Fibroblast of pulmonary artery (primary cell): ENCODE measurements around the gene FKBP3.

Experiments
- DNase-seq: peaks from one replicate; pipeline ENCODE4 v3.0.0-alpha.2; 2010; ENCODE audit warnings: low read depth
- H3K4me3 ChIP-seq: replicated peaks from 2 replicates; pipeline ENCODE4 v1.5.1; 2011; ENCODE audit warnings: low read depth, mild to moderate bottlenecking, control low read depth, low read length, moderate library complexity
- TF ChIP-seq, protein P1 (sequence below): IDR thresholded peaks from 2 replicates; pipeline ENCODE4 v1.5.1; 2011; ENCODE audit warnings: mild to moderate bottlenecking, control low read depth, low read length, inconsistent platforms; ENCODE audit errors: missing control alignments

The FKBP3 gene

DNA sequence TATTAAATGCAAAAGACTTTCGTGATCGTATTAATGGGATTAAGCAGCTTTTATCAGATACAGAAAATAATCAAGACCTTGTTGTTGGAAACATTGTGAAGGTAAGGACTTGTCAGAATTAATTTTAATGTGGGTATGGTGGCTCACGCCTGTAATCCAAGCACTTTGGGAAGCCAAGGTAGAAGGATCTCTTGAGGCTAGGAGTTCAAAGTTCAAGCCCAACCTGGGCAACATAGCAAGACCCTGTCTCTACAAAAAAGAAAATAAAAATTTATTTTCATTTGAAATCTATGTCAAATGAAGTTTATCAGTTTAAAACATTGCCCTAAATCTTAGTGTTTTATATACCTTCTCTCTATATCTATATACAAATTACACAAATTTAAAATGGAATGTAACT lies 67.6 kb downstream of the FKBP3 start:
- no peak for DNase-seq
- TF ChIP-seq, protein P1, sequence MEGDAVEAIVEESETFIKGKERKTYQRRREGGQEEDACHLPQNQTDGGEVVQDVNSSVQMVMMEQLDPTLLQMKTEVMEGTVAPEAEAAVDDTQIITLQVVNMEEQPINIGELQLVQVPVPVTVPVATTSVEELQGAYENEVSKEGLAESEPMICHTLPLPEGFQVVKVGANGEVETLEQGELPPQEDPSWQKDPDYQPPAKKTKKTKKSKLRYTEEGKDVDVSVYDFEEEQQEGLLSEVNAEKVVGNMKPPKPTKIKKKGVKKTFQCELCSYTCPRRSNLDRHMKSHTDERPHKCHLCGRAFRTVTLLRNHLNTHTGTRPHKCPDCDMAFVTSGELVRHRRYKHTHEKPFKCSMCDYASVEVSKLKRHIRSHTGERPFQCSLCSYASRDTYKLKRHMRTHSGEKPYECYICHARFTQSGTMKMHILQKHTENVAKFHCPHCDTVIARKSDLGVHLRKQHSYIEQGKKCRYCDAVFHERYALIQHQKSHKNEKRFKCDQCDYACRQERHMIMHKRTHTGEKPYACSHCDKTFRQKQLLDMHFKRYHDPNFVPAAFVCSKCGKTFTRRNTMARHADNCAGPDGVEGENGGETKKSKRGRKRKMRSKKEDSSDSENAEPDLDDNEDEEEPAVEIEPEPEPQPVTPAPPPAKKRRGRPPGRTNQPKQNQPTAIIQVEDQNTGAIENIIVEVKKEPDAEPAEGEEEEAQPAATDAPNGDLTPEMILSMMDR = no peak
- H3K4me3 ChIP-seq = no peak overlapping the region

DNA sequence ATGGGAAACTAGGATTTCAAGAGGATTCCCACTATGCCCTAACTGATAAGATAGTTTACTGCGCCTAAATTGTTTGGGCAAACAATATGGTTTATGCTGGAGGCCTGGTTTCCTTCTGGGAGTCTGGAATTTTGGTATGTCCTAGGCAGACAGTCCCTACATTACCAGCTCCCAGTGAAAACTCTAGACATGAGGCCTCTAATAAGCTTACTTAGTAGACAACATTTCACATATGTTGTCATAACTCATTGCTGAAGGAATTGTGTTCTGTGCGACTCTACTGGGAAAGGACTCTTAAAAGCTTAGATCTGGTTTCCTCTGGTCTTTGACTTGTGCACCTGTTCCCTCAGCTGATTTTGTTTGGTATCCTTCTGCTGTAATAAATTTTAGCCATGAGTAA lies 68.3 kb downstream of the FKBP3 start:
- TF ChIP-seq, protein P1 = no peak
- DNase-seq = no peak
- H3K4me3 ChIP-seq = no peak overlapping the region
